ENCODE results near the gene ZFAND6. TPM values are rescaled to one million over a fixed set of nuclear protein-coding genes. Genes with fewer than 3 reads are reported as not detected.

Gene ZFAND6
- 89.7 and 91.3 TPM in 2 replicates for total RNA-seq (2021)
- long read RNA-seq, transcript ZFAND6-212 (7 exons, 1,602 nt): minor isoform, 24 of 913 reads
- long read RNA-seq, transcript ZFAND6-220 (6 exons, 891 nt): major isoform, 599 of 913 reads
- long read RNA-seq, transcript ZFAND6-201 (7 exons, 1,814 nt): minor isoform, 164 of 913 reads
- long read RNA-seq, transcript ZFAND6-213 (6 exons, 1,446 nt): minor isoform, 16 of 913 reads
- long read RNA-seq, partial matches to known transcripts: 19 of 913 reads
- long read RNA-seq, other reads (novel, unspliced or antisense): 89 of 913 reads

DNA sequence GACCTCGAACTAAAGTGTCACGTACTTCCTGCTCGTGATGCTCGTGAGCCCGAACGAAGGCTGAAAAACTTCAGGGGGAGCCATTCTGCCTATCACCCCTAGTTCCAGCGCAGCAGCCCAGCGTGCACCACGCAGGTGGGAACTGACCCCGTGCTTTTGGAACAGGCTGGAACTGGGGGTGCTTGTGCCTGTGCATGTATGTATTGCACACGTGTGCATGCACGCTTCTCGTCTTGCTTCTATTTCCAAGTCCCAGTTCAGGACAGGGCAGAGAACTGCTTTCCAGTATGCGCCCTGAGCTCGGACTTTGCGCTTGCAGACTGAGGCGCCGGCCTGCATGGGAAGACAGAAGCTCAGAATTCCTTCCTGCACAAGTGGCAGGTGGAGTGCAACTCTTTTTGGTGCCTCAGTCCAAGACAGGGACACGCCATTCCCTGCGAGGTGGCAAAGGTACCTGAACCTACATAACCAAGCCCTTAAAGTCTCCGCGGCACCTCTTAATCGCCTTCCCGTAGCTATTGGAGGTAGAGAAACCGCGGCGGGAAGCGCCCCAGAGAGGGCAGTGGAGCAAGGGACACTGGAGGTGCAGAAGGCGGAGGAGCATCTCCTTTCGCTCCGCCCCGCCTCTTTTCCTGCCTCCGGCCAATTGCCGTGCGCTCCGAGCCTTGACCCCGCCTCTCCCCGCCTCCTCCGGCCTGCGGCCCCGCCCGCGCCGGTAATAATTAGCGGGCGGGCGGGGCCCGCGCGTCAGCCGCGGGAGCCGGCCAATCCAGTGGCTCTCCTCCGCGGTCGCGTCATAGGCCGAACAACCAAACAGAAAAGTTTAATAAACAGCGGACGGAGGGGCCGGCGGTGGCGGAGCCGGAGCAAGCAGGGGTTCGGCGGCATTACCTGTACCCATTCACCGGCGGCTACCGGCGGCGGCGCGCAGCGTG, at the start of gene ZFAND6:
TSS of gene ZFAND6 (plus strand) at position 826 of the 935 bp plus-strand sequence. CDS start 60,669 bp downstream, outside the sequence.
- Mint-ChIP-seq H3K4me1 (peaks cover 35 to 37% of the 10 kb centered on the region in 2 experiments), H3K27me3 (ENCODE audit: low read depth) (peaks cover 3% of the 10 kb centered on the region; the same call in 1 of the 2 replicates), H3K36me3 (ENCODE audit: insufficient read depth in 1 of 3, low read depth in 3 of 3) (no peaks in the 10 kb centered on the region), H3K4me3 (peak within 1 kb of the TSS; percentile 84 to 90), H3K9me3 (no peaks in the 10 kb centered on the region; a peak in 1 of 5 replicates), H3K27ac (peak within 1 kb of the TSS; percentile 91 to 98 (median 97))
- no peak within 1 kb of the TSS for H2AK5ac ChIP-seq (ENCODE audit: insufficient read length, low read length)
- H3K56ac ChIP-seq (ENCODE audit: insufficient read length, low read depth, low read length): no peak within 1 kb of the TSS
- H3K4me1 ChIP-seq (ENCODE audit: insufficient read depth, low read length): no peaks in the 10 kb centered on the region
- H3K14ac ChIP-seq (ENCODE audit: insufficient read depth, low read length): peak within 1 kb of the TSS; percentile 95
- H2BK120ac ChIP-seq (ENCODE audit: low read depth, low read length, poor library complexity, severe bottlenecking): no peak within 1 kb of the TSS
- peak; percentile 96 for DNase-seq
- TF ChIP-seq, protein P1, sequence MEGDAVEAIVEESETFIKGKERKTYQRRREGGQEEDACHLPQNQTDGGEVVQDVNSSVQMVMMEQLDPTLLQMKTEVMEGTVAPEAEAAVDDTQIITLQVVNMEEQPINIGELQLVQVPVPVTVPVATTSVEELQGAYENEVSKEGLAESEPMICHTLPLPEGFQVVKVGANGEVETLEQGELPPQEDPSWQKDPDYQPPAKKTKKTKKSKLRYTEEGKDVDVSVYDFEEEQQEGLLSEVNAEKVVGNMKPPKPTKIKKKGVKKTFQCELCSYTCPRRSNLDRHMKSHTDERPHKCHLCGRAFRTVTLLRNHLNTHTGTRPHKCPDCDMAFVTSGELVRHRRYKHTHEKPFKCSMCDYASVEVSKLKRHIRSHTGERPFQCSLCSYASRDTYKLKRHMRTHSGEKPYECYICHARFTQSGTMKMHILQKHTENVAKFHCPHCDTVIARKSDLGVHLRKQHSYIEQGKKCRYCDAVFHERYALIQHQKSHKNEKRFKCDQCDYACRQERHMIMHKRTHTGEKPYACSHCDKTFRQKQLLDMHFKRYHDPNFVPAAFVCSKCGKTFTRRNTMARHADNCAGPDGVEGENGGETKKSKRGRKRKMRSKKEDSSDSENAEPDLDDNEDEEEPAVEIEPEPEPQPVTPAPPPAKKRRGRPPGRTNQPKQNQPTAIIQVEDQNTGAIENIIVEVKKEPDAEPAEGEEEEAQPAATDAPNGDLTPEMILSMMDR (conservative IDR thresholded peaks at IDR 0.05): peak; percentile 23; the same call in 1 of the 3 replicates
- H2BK15ac ChIP-seq (ENCODE audit: low read depth, low read length): no peak within 1 kb of the TSS
- no peak within 1 kb of the TSS for H2AFZ ChIP-seq (ENCODE audit: low read length)
- no peak within 1 kb of the TSS for H4K8ac ChIP-seq (replicated peaks; ENCODE audit: insufficient read length, low read depth, low read length)
- peak within 1 kb of the TSS; percentile 28 for H3K27ac ChIP-seq (ENCODE audit: insufficient read length, low read depth, low read length)
- no peak within 1 kb of the TSS for H4K91ac ChIP-seq (ENCODE audit: insufficient read length, low read depth, low read length)
- H2BK12ac ChIP-seq (ENCODE audit: insufficient read length, low read depth, low read length): no peak within 1 kb of the TSS
- H3K23me2 ChIP-seq (ENCODE audit: insufficient read length, low read depth, low read length, poor library complexity, severe bottlenecking): peaks cover 7% of the 10 kb centered on the region
- H3K4me2 ChIP-seq (ENCODE audit: insufficient read depth, insufficient read length, low read length): peak within 1 kb of the TSS; percentile 96
- H3T11ph ChIP-seq (ENCODE audit: low read length): no peak within 1 kb of the TSS
- WGBS (ENCODE audit: extremely low coverage, insufficient read length, low lambda C conversion rate): no CpG with 5 or more reads among the region's 74 CpGs
- no peak within 1 kb of the TSS for H4K5ac ChIP-seq (ENCODE audit: insufficient read length, low read depth, low read length)
- peaks cover 18% of the 10 kb centered on the region; the same call in 1 of the 2 replicates for H3K79me2 ChIP-seq (ENCODE audit: insufficient read depth, low read length)
- H3K18ac ChIP-seq (ENCODE audit: insufficient read length, low read depth, low read length): peak within 1 kb of the TSS; percentile 77
- H3K4ac ChIP-seq (ENCODE audit: low read depth, low read length): no peak within 1 kb of the TSS
- peak within 1 kb of the TSS; percentile 80 for H3K9ac ChIP-seq (ENCODE audit: extremely low read depth, insufficient read length, low read length)
- H3K23ac ChIP-seq (ENCODE audit: insufficient read length, low read depth, low read length): no peak within 1 kb of the TSS
- H3K27me3 ChIP-seq (ENCODE audit: insufficient read depth, low read length): no peaks in the 10 kb centered on the region
- no peak within 1 kb of the TSS for H2BK5ac ChIP-seq (ENCODE audit: insufficient read length, low read length)
- no peaks in the 10 kb centered on the region for H4K20me1 ChIP-seq (ENCODE audit: control insufficient read depth, insufficient read depth, insufficient read length)
- H3K9me3 ChIP-seq (ENCODE audit: control insufficient read depth, low read depth, low read length): no peaks in the 10 kb centered on the region
- H3K79me1 ChIP-seq (ENCODE audit: insufficient read depth, low read depth, low read length, poor library complexity, severe bottlenecking): no peaks in the 10 kb centered on the region
- H2BK20ac ChIP-seq (ENCODE audit: low read depth, low read length, poor library complexity, severe bottlenecking): no peak within 1 kb of the TSS

Data from H9 (cell line).